Measurements from ENCODE around the gene LDLRAD1.

The LDLRAD1 gene, protein sequence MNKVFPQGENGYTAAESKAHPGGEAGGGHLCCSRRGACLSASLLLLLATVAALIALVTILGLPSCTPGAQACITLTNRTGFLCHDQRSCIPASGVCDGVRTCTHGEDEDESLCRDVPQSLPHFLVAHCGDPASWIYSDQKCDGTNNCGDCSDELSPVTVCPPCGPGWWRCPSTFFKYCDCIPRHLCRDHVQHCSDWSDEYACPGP

DNA sequence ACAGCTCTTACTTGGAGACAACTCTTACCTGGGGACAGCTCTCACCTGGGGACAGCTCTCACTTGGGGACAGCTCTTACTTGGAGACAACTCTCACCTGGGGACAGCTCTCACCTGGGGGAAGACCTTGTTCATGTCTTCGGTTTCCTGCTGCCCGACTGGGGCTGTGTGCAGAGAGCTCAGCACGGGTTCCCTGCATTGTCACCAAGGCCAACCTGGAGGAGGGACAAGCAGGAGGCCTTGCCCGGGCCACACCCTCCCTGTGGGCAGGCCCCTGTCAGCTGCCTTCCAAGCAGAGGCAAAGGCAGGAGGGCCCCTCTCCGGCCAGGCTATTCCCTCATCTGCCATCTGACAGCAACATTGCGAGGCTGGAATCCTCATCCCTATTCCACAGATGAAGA is at the start of gene LDLRAD1:
Gene LDLRAD1 (minus strand): TSS at position 208 of the 400 bp plus-strand sequence. CDS start 74 bp downstream, at position 134.
- TF ChIP-seq, protein P1, sequence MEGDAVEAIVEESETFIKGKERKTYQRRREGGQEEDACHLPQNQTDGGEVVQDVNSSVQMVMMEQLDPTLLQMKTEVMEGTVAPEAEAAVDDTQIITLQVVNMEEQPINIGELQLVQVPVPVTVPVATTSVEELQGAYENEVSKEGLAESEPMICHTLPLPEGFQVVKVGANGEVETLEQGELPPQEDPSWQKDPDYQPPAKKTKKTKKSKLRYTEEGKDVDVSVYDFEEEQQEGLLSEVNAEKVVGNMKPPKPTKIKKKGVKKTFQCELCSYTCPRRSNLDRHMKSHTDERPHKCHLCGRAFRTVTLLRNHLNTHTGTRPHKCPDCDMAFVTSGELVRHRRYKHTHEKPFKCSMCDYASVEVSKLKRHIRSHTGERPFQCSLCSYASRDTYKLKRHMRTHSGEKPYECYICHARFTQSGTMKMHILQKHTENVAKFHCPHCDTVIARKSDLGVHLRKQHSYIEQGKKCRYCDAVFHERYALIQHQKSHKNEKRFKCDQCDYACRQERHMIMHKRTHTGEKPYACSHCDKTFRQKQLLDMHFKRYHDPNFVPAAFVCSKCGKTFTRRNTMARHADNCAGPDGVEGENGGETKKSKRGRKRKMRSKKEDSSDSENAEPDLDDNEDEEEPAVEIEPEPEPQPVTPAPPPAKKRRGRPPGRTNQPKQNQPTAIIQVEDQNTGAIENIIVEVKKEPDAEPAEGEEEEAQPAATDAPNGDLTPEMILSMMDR (IDR thresholded peaks at IDR 0.05; ENCODE audit: extremely low read depth, missing control alignments): no peak
- no peak for DNase-seq (ENCODE audit: low spot score)

DNA sequence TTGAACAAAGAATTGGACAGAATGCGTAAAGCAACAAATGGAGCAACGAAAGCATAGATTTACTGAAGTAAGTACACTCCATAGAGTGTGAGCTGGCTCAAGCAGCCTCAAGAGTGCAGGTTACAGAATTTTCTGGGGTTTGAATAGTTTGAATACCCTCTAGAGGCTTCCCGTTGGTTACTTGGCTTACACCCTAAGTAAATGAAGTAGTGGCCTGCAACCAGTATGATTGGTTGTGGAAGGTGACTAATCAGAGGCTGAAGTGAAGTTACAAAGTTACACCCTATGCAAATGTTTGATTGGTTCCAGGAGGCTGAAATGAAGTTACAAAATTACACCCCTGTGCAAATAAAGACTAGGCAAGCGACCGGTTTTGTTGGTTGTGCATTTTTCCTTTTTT is 46.3 kb upstream of the LDLRAD1 start:
- DNase-seq (ENCODE audit: low spot score): no peak
- TF ChIP-seq, protein P1 (IDR thresholded peaks at IDR 0.05; ENCODE audit: extremely low read depth, missing control alignments): no peak

DNA sequence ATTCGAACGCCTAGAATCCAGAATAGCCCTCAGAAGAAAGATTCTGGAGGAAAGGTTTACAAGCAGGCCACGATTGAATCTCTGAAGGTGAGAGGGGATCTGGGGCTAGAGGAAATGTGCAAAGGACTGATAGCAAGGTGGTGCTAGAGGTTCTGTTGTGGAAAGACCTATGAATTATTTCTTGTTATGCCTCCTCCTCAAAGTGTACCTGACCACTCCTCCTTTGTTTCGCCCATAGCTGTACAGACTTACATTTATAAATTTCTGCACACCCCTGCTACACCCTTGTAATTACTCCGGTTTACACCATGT is 36.4 kb upstream of the LDLRAD1 start:
- TF ChIP-seq, protein P1 (IDR thresholded peaks at IDR 0.05; ENCODE audit: extremely low read depth, missing control alignments): no peak
- DNase-seq (ENCODE audit: low spot score): peak; percentile 10

DNA sequence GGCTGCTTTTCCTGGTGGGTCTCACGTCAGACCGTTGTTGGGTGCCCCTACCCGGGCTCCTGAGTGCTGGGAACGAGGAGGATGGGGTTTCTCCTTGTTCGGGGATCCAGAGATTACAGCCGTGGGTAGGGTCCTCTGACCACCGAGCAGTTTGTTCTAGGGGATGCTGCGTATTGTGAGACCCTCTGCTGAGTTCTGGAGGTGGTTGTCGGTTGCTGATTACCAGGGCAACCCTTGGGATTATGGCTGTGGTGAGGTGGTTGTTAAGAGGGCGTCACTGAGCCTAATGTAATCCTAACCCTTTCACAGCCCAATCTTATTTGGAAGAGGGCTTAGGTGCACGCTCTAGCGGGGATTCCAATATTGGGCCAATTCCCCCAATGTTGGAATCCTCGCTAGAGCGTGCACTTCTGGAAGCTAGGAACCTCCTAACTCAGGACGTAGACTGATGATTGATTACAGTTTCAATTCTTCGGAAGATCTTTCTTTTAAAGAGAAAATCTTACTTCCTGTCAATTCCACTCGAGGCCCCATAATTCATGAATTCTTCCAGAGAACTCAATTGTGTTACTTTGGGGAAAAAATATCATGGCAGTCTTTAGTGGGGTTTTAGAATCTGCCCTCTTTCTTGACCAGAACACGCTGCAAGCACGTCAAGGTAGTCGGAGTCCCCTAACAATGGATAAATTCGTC is 35.9 kb upstream of the LDLRAD1 start:
- DNase-seq (ENCODE audit: low spot score): no peak
- TF ChIP-seq, protein P1 (IDR thresholded peaks at IDR 0.05; ENCODE audit: extremely low read depth, missing control alignments): no peak

DNA sequence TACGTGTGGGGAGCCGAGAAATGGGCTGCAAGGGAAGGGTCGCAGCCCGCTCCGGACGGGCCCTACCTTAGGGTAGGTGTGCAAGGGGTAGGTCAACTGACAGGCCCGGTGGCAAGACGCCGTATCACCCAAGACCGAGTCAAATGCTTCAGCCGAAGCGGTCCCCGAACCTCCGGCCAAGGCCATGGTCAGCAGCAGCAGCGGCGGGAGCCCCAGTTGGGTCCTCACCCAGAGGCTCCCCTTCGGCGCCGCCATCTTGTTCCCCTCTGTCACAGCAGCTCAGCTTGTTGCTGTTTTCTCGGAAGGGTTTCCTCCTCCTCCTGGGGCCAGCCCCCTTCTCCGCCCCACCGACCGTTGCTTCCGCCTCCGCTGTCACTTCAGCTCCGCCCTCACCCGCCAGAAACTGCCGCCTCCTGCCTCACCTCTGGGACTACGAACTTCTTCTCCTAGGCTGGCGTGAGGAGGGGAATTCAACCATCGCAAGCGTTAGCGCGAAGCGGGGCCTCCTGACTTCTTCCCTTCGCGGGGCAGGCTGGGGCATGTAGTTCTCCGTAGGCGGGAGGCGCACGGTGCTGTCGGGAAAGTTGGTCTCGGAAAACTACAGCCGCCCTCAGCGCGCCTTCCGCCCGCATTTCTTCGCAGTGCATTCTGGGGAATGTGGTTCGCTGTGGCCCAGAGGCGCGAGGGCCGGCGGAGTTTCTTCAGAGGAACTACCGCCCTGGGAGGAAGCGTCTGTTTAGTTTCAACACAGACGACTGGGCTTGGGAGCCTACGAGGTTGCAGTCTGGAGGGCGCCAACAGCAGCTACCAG is 35.2 kb upstream of the LDLRAD1 start, which contains the start of the genes TCEANC2 and TMEM59:
Gene TCEANC2 (plus strand): TSS at position 675 of the 811 bp plus-strand sequence. CDS start 815 bp downstream, outside the sequence.
Gene TMEM59 (minus strand): TSS at position 271 of the 811 bp plus-strand sequence. CDS start 16 bp downstream, at position 255.
- TF ChIP-seq, protein P1 (IDR thresholded peaks at IDR 0.05; ENCODE audit: extremely low read depth, missing control alignments): no peak
- DNase-seq (ENCODE audit: low spot score): peak; percentile 86

DNA sequence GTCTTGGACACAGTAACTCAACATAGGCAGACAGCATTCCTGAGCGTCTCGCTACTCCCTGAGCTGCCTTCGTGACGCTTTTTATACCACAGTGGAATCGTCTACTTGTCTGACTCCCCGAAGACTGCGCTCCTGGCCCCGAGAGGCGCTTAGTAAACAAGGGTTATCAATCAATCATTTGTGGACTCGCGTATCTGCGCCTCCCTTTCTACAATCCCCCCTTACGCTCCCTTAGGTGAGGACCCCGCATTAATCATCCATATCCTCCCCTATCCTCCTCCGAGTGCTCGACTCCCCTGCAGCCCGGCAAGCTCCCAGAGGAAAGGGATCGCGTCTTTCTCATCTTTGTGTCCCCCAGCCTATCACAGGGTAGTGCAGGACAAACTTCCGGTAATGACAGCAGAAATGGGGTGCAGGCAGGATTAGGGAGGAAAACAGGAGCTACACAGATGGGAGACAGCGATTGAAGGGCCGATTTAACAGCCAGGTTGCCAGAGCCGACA is 34.5 kb upstream of the LDLRAD1 start:
- peak; percentile 42 for DNase-seq (ENCODE audit: low spot score)
- TF ChIP-seq, protein P1 (IDR thresholded peaks at IDR 0.05; ENCODE audit: extremely low read depth, missing control alignments): no peak

Measured in GM20000 (cell line).